Activated naive CD8-positive, alpha-beta T cell treated with anti-CD3 and anti-CD28 coated beads, Interleukin-2, amount 50 U/mL, for 16 hours (primary cell): ENCODE measurements around the gene VPS9D1.
A peak's percentile ranks its signal among the peaks of the same experiment; 100 is the strongest.
"Not testable (repeated sequence)": the region's sequence is repeated elsewhere in the genome, so short reads cannot be mapped to it uniquely, and the experiment has no call there.

Source experiments
- DNase-seq: peaks from one replicate; pipeline ENCODE4 v3.0.0-alpha.2; 2020; ENCODE audit warnings: low read depth, low spot score

Gene VPS9D1

GRCh38 chr16:89710709-89711564 lies 9.8 kb downstream of the VPS9D1 start:
- DNase-seq: no peak

DNA sequence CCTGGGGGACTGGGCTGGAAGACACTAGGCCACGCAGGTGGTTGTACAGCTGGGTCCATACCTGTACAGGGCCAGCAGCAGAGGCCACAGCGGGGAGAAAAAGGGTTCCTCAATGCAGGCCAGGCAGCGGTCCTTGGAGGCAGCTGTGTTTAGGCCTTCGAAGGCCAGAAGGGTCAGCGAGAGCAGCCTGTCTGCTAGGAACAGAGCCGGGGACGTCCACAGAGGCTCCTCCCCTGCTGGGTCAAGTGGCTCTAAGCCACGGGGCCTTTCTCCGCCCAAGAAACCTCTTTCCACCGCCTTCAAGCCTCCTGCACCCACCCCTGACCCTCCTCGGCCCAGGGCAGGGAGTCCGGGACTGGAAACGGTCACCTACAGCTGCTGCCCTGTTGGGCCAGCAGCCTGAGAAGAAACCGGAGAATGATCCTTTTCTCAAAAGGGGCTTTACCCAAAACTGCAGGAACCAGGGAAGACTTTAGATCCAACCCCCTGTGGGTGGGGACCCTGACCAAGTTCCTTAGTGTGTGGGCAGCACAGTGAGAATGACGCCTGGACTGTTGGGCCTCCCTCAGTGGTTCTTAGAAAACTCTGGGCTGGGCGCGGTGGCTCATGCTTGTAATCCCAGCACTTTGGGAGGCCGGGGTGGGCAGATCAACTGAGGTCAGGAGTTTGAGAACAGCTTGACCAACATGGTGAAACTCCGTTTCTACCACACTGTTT lies 10.8 kb downstream of the VPS9D1 start:
- DNase-seq: no peak

DNA sequence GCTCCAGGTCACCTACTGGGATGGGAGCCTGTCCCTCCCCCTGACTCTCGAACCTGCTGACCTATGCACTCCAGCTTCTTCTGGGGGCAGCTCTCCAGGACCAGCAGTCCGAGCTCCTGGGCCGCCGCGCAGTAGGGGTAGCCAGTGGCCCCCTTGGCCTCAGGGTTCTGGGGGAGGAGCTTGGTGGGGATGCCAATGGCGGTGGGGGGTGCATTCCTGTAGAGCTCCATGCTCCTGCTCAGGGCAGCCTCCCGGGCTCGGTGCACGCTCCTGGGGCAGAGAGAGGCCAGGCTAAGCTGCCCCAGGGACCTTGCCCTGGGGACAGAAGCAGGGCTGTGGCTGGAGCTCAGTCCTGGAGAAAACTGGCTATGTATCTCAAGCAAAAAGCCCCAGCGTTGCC lies 11.5 kb downstream of the VPS9D1 start:
- no peak for DNase-seq

DNA sequence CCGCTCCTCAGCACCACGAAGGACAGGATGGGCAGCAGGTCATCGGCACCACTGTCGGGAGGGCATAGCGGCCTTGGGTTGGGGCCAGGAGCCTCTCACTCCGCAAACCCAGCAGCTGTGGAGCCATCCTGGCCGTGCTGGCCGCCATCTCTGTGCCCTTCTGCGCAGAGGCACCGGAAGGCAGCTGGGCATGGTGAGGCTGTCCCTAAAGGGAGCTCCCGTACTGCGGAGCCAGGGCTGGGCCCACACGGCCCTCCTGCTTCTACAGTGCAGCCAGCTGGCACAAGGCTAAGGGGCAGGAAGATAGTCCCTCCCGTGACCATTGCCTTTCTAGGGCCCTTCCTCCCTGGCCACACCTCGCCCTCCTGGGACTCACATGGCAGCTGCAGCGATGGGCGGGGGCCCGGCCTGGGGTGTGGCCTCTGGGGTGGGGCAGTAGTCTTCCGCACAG lies 12.2 kb downstream of the VPS9D1 start:
- DNase-seq: no peak

- DNase-seq: no peak
Observed at GRCh38 chr16:89707695-89708094, 13.0 kb downstream of the VPS9D1 start.

DNA sequence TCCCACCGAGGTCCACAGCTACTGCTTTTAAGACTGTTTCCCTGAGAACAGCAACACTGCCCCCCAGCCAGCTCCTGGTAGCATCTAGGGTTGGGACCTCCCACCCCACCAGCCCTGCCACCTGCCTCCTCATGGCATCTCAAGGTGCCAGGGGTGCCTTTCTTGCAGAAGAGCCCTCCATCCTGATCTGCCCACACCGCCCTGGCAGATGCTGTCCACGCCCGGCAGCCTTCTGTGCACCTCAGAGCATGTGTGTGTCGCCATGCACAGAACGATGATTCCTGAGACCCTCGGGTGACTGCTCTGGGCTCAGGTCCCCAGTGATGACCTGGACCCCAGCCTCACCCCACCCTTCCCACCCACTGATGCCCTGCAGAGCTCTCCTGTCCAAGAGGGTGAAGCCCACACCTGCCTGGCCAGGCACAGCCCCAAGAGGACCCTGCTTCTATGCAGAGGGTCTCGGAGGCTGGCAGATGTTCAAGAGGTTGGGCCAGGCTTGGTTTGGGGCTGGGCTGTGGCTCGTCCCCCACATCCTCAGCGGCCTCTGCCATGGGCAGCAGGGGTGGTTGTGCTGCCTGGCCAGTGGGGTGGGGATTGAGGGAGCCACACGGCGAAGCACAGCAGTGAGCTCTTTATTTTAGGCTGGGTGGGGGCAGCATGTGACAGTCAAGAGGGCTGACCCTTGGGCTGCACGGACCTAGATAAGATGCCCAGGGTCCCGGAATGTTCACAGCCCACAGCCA lies 14.0 kb downstream of the VPS9D1 start:
- no peak for DNase-seq

DNA sequence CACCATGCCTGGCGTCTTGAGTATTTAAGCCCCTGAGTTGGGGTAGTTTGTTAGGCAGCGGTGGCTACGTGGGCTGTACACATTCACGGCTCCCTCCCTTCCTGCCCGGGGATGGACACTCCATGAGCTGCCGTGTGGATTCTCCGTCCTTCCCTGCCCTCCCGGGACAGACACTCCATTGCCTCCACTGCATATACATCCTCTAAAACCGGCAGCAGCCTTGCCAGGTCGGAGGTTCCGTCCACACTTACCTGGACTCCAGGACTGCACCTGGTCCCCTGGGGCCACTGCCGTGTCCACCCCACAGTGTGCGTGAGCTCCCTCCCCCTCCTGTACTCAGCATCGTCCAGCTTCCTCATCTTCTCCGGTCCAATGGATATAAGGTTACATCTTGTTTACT lies 15.7 kb downstream of the VPS9D1 start:
- DNase-seq: no peak

GRCh38 chr16:89704281-89704680 lies 16.4 kb downstream of the VPS9D1 start:
- no peak for DNase-seq

DNA sequence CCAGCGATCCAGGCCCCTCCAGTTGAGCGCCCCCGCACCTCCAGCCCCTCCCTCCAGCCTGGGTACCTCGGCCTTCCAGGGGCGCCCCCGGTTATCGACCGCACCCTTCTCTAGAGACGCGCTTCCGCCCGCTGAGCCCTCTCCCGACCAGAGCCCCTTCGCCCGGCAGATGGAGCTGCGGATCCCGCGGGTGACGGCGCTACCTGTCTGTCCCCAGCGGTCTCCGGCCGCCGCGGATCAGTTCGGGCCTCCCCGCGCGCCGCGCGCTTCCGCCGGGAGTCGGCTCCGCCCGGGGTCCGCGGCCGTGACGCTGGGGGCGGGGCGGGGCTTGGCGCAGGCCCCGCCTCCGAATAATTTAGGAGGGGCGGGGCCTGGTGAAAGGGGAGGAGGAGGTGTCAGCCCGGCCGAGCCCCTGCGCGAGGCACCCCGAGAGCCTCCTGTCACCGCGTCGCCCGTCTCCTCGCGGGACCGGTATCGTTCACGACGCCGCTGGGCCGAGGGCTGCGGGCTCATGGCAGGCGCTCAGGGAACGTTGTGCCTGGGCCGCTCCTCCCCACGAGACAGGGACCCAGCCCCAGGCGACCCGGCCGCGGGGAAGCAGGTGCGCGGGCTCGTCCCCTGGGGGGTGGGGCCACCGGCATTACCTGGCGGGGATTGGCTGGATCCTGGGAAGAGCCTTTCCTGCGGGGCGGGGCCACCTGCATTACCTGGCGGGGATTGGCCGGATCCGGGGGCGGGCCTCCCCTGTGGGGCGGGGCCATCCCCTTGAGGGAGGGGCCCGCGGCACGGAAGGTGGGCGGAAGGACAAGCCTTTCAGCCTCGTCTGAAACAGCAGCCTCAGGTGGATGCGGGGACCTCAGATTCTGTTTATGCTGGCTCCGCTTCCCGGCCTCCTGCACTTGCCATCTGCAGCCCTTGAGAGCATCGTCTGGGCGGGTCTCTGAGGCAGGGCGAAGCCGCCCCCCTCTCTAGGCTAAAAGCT lies 19.0 kb downstream of the VPS9D1 start, which contains the start of gene SPATA2L:
TSS of gene SPATA2L (minus strand) at position 281 of the 982 bp plus-strand sequence. CDS start 473 bp downstream, outside the sequence.
- peak; percentile 95 for DNase-seq

GRCh38 chr16:89700649-89701424 lies 19.9 kb downstream of the VPS9D1 start:
- no peak for DNase-seq

DNA sequence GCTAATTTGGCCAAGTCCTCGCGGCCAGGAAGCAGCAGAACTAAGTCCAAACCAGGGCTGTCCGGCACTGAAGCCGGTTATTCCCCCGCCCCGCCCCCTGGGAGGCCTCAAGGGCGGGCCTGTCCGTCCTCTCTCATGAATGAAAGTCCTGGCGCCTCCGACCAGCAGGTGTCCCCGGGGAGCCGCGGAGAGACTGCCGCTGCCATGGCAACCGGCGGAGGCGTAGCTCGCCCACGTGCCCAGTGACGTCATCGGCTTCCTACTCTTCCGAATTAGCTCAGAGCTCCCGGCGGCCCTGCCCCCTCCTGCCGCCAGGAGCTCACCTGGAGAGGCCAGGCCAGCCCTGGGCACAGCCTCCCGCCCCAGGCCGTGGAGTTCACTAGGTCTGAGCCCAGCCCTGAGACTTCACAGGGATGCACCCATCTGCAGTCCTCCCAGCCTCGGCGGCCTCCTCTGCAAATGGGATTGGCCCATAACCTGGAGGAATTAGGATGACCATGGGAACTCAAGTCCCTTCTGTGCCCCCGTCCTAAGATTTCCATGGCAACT lies 20.5 kb downstream of the VPS9D1 start:
- DNase-seq: peak; percentile 87

- not testable (repeated sequence) for DNase-seq
Observed at GRCh38 chr16:89699629-89700099, 21.0 kb downstream of the VPS9D1 start.

DNA sequence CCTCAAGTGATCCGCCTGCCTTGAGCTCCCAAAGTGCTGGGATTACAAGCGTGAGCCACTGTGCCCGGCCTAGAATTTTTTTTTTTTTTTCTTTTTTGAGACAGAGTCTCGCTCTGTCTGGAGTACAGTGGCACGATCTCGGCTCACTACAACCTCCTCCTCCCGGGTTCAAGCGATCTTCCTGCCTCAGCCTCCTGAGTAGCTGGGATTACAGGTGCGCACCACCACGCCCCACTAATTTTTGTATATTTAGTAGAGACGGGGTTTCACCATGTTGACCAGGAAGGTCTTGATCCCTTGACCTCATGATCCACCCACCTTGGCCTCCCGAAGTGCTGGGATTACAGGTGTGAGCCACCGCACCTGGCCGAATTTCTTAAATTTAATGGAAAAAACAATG lies 22.0 kb downstream of the VPS9D1 start:
- not testable (repeated sequence) for DNase-seq

GRCh38 chr16:89697616-89698331 lies 22.9 kb downstream of the VPS9D1 start:
- DNase-seq: no peak

GRCh38 chr16:89697161-89697615 lies 23.5 kb downstream of the VPS9D1 start:
- DNase-seq: no peak

- DNase-seq: no peak
Observed at GRCh38 chr16:89696670-89697128, 24.0 kb downstream of the VPS9D1 start.

- DNase-seq: no peak
Observed at GRCh38 chr16:89695875-89696669, 24.6 kb downstream of the VPS9D1 start.
